Heart left ventricle (tissue), 16 donors: ENCODE data around the gene PIGS. TPM values are rescaled to one million over a fixed set of nuclear protein-coding genes. Genes with fewer than 3 reads are reported as not detected.

Source experiments
- ATAC-seq, 4 donors: fragments of 200-7000 bp; cut with Tn5 transposase; one replicate each; pipeline ENCODE4 v1.9.1; 2020 to 2022; ENCODE audit warnings: moderate library complexity in 4 of 4, mild to moderate bottlenecking in 3 of 4, moderate number of reproducible peaks in 1 of 4
- DNase-seq, 5 donors: peaks; one replicate each; pipeline ENCODE4 v3.0.0-alpha.2; 2020
- H3K27ac ChIP-seq, 12 donors: fragments of 200-600 bp; sonication (generic) in 4 of 12; one replicate each; pipeline versions ENCODE4 v1.5.0 to v1.8.0; 2016 to 2022; ENCODE audit warnings: mild to moderate bottlenecking in 2 of 12
- H3K27me3 ChIP-seq, 9 donors: fragments of 200-600 bp; sonication (generic) in 2 of 9; one replicate each; pipeline versions ENCODE4 v1.5.1 to v1.8.0; 2016 to 2022; ENCODE audit warnings: mild to moderate bottlenecking in 3 of 9
- H3K36me3 ChIP-seq, 9 donors: fragments of 200-600 bp; sonication (generic) in 2 of 9; one replicate each; pipeline versions ENCODE4 v1.5.0 to v1.8.0; 2018 to 2022; ENCODE audit warnings: mild to moderate bottlenecking in 2 of 9
- H3K4me1 ChIP-seq, 12 donors: fragments of 200-600 bp; sonication (generic) in 4 of 12; one replicate each; pipeline versions ENCODE4 v1.5.0 to v1.8.0; 2016 to 2022; ENCODE audit warnings: mild to moderate bottlenecking in 3 of 12
- H3K4me3 ChIP-seq, 12 donors: fragments of 200-600 bp; sonication (generic) in 4 of 12; one replicate each; pipeline versions ENCODE4 v1.5.0 to v1.8.0; 2017 to 2022; ENCODE audit warnings: mild to moderate bottlenecking in 9 of 12, moderate library complexity in 4 of 12
- H3K9me3 ChIP-seq, 12 donors: fragments of 200-600 bp; sonication (generic) in 4 of 12; one replicate each; pipeline versions ENCODE4 v1.5.0 to v1.8.0; 2016 to 2022; ENCODE audit warnings: mild to moderate bottlenecking in 1 of 12
- CTCF ChIP-seq, 12 donors: fragments of 200-600 bp; sonication (generic) in 4 of 12; IDR thresholded peaks; one replicate each; pipeline versions ENCODE4 v1.5.0 to v1.8.0; 2018 to 2022; ENCODE audit warnings: antibody characterized with exemption in 12 of 12, mild to moderate bottlenecking in 5 of 12
- POLR2A ChIP-seq, 2 donors: fragments of 450-650 bp; IDR thresholded peaks; one replicate each; pipeline ENCODE4 v1.6.1; 2017; ENCODE audit warnings: antibody characterized with exemption in 2 of 2, mild to moderate bottlenecking in 2 of 2, moderate library complexity in 2 of 2
- WGBS, 4 donors: extraction: QIAGEN DNeasy Blood & Tissue Kit in 2 of 4; methylation state at CpG; one replicate each; pipeline versions ENCODE4 v1.1.5 to v1.1.7; 2013 to 2018; 5-methylcytosine and 5-hydroxymethylcytosine counted together
- intact Hi-C, 10 donors: fragments of 100-400 bp; cut with DNase I; formaldehyde crosslinking; loops; one replicate each; pipeline versions ENCODE4 v1.11.1 to v1.14.2; 2022
- polyA plus RNA-seq, 2 donors: library from polyadenylated mRNA; stranded (reverse); fragments of 200-250 nt; gene quantifications; one replicate each; pipeline ENCODE4 v1.2.3, GENCODE V29; 2013
- total RNA-seq, 9 donors: library from RNA; depleted of rRNA in 2 of 9; stranded (reverse); fragments of >200 nt in 2 of 9; fragmentation: NEBNext Ultra II Directional in 3 of 9; extraction: Animal tissue kit (Norgen Biotek cat#: 25700) in 3 of 9; gene quantifications; one replicate each; pipeline versions ENCODE4 v1.1.0 to v1.2.4, GENCODE V29; 2016 to 2023
- donor health status: ischemic (EF 13 %, LVEDD 7.1; RV severe dilation, severe dysfunction).
- donor health status: healthy with polysubstance abuse.
- donor health status: DM: no; HTN: yes; CAD: no.
- donor health status: DM: no; HTN: no; CAD: no.
- donor health status: ischemic (EF 25% LVEDD 6.9; RV normal size, moderate dysfunction).
- donor health status: ischemic (EF 25% LVEDD 5.7; RV mildly dilated, moderate dysfunction).
- donor health status: healthy.
- donor health status: DM: yes; HTN: yes; CAD: no.
- donor health status: ischemic (EF 35%, LVEDD 5.7; RV mildly dilated, moderate dysfunction).
- donor health status: nonischemic (EF 11% LVEDD 7.7; RV severe dilation, severe dysfunction).
- donor health status: DM: yes; HTN: yes; CAD: no.
- donor health status: PGD.
- donor health status: ischemic (EF 29% LVEDD 5.4; RV normal size, mild dysfunction).
- donor health status: nonischemic (EF 23%, LVEDD 6.1; RV moderate dilation, normal function).

Gene PIGS
- total and polyA plus RNA-seq, 11 donors, result 10.4 to 88.4 (median 55.1) TPM

GRCh38 chr17:28518132-28518531 is 53.2 kb downstream of the PIGS start:
- no peak overlapping the region for H3K27ac ChIP-seq
- H3K27me3 ChIP-seq, result peaks cover 0 to 16% (median 6%) of the 10 kb centered on the region in 9 donors
- no peaks in the 10 kb centered on the region for H3K9me3 ChIP-seq
- no peak overlapping the region for H3K4me3 ChIP-seq
- intact Hi-C loops, result no loop called here
- 67 to 79% (median 72%) methylated on average over 6 of the region's 6 CpGs for WGBS, 4 donors
- no peaks in the 10 kb centered on the region for H3K36me3 ChIP-seq
- H3K4me1 ChIP-seq, result no peaks in the 10 kb centered on the region
- DNase-seq (no peak), ATAC-seq (no peak)
- TF ChIP-seq POLR2A (IDR thresholded peaks at IDR 0.05) (no peak), CTCF (IDR thresholded peaks at IDR 0.05) (no peak)

- Histone ChIP-seq H3K4me1 (no peaks in the 10 kb centered on the region), H3K9me3 (no peaks in the 10 kb centered on the region), H3K4me3 (no peak overlapping the region), H3K36me3 (no peaks in the 10 kb centered on the region), H3K27me3 (peaks cover 0 to 30% (median 10%) of the 10 kb centered on the region in 9 donors), H3K27ac (no peak overlapping the region)
- TF ChIP-seq CTCF (IDR thresholded peaks at IDR 0.05) (no peak), POLR2A (IDR thresholded peaks at IDR 0.05) (no peak)
- DNase-seq, result no peak
- WGBS, 4 donors, result 94 to 100% (median 97%) methylated on average over 1 of the region's 1 CpG
- ATAC-seq, result no peak
- intact Hi-C loops, result no loop called here
Measured at GRCh38 chr17:28515518-28515917, 55.8 kb downstream of the PIGS start.

GRCh38 chr17:28514561-28515002 is 56.7 kb downstream of the PIGS start:
- whole genome bisulfite sequencing, 4 donors, result 60 to 74% (median 66%) methylated on average over 11 to 16 of the region's 16 CpGs
- no peaks in the 10 kb centered on the region for H3K36me3 ChIP-seq
- no peak overlapping the region for H3K27ac ChIP-seq
- intact Hi-C loops, result no loop called here
- DNase-seq, result no peak
- H3K4me1 ChIP-seq, result no peaks in the 10 kb centered on the region
- H3K9me3 ChIP-seq, result no peaks in the 10 kb centered on the region
- H3K27me3 ChIP-seq, result peaks cover 0 to 36% (median 10%) of the 10 kb centered on the region in 9 donors
- TF ChIP-seq CTCF (IDR thresholded peaks at IDR 0.05) (no peak), POLR2A (IDR thresholded peaks at IDR 0.05) (no peak)
- H3K4me3 ChIP-seq, result no peak overlapping the region
- no peak for ATAC-seq

- WGBS, 4 donors, result 59 to 68% (median 65%) methylated on average over 6 to 7 of the region's 7 CpGs
- ATAC-seq (no peak), DNase-seq (no peak)
- TF ChIP-seq CTCF (IDR thresholded peaks at IDR 0.05), result no peak
- TF ChIP-seq POLR2A (IDR thresholded peaks at IDR 0.05), result no peak
- no peaks in the 10 kb centered on the region for H3K4me1 ChIP-seq
- H3K4me3 ChIP-seq, result no peak overlapping the region
- peaks cover 0 to 43% (median 16%) of the 10 kb centered on the region in 9 donors for H3K27me3 ChIP-seq
- no peak overlapping the region for H3K27ac ChIP-seq
- H3K36me3 ChIP-seq, result no peaks in the 10 kb centered on the region
- intact Hi-C loops, result no loop called here
- no peaks in the 10 kb centered on the region for H3K9me3 ChIP-seq
Measured at GRCh38 chr17:28513476-28513875, 57.8 kb downstream of the PIGS start.
